ENCODE measurements around the gene PRPF39.

DNA sequence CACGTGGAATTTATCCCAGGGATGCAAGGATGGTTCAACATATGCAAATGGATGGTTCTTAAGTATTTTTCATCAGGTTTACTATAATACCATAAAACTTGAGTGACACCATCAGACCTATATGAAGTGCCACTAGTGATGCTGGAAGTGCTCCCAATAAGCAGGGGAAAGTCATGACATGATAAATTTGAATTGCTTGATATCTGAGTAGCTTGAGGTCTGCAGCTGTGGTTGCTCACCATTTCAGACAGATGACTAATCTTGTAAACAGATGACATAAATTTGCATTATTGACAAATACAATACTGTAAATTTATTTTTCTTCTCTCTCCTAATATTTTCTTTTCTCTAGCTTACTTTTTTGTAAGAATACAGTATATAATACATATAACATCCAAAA, 13.7 kb upstream of the PRPF39 start:
- TF ChIP-seq, protein P1, sequence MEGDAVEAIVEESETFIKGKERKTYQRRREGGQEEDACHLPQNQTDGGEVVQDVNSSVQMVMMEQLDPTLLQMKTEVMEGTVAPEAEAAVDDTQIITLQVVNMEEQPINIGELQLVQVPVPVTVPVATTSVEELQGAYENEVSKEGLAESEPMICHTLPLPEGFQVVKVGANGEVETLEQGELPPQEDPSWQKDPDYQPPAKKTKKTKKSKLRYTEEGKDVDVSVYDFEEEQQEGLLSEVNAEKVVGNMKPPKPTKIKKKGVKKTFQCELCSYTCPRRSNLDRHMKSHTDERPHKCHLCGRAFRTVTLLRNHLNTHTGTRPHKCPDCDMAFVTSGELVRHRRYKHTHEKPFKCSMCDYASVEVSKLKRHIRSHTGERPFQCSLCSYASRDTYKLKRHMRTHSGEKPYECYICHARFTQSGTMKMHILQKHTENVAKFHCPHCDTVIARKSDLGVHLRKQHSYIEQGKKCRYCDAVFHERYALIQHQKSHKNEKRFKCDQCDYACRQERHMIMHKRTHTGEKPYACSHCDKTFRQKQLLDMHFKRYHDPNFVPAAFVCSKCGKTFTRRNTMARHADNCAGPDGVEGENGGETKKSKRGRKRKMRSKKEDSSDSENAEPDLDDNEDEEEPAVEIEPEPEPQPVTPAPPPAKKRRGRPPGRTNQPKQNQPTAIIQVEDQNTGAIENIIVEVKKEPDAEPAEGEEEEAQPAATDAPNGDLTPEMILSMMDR (IDR thresholded peaks at IDR 0.05 in 4 of 5, conservative IDR thresholded peaks at IDR 0.05 in 1 of 5): no peak
- TF ChIP-seq POLR2A (IDR thresholded peaks at IDR 0.05): no peak

Measured in gastrocnemius medialis (tissue), 4 donors.